Coronary artery (tissue), 2 donors: Measurements from ENCODE around the gene ZNF555.
"Not testable (repeated sequence)": the region's sequence is repeated elsewhere in the genome, so short reads cannot be mapped to it uniquely, and the experiment has no call there.

ENCODE experiments used
- DNase-seq: peaks from one replicate; pipeline ENCODE4 v3.0.0-alpha.2; 2017; ENCODE audit warnings: low spot score
- H3K27ac ChIP-seq, 2 donors: fragments of 200-600 bp; sonication (generic); one replicate each; pipeline ENCODE4 v1.5.1; 2016 to 2019
- H3K4me3 ChIP-seq: fragments of 200-600 bp; sonication (generic); 2 replicates; pipeline ENCODE4 v1.5.1; 2016; ENCODE audit warnings: mild to moderate bottlenecking, moderate library complexity
- CTCF ChIP-seq: fragments of 200-600 bp; sonication (generic); IDR thresholded peaks from one replicate; pipeline ENCODE4 v1.5.1; 2019; ENCODE audit warnings: antibody characterized with exemption

The ZNF555 gene

DNA sequence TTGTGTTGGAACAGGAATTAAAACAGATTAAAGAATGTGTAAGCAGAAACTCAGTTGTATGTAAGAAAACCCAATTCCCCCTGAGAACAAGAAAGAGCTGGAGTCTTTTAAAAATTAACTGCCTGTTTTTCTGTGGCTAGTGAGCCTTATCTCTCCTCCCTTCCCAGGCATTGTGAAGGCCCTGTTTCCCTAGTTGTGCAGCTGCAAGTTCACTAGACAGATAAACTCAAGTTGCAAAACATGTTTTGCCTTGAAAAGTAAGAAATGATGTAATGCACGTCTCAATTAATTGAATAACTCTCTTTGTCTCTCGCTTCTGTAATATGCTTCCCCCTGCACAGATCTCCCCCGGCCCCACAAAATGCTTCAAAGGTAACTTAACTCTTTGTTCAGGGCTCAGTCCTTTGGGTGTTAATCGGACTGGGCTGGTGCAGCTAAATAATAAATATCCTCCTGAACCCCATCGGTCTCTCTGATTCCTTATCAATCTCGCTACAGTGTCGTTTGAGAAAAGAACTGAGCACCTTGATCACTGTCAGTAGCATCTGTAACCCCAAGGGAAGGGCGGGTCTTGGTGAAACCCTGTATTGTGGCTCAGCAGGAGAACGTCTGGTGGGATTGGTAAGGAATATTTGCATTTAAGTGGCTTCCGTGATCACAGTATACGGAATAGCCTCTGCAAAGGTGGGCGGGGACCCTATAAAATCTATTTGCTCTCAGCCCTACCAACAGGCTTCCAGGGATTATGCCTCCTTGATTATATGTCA lies 24.2 kb downstream of the ZNF555 start:
- DNase-seq: no peak

GRCh38 chr19:2866495-2867024 lies 25.3 kb downstream of the ZNF555 start:
- DNase-seq: no peak
- no peak for TF ChIP-seq CTCF
- Histone ChIP-seq H3K4me3 (no peak overlapping the region), H3K27ac (no peak overlapping the region)

More for the DNA sequence above, 24.2 kb downstream of the ZNF555 start:
- Histone ChIP-seq H3K4me3 (no peak overlapping the region), H3K27ac (no peak overlapping the region)
- TF ChIP-seq CTCF: no peak

DNA sequence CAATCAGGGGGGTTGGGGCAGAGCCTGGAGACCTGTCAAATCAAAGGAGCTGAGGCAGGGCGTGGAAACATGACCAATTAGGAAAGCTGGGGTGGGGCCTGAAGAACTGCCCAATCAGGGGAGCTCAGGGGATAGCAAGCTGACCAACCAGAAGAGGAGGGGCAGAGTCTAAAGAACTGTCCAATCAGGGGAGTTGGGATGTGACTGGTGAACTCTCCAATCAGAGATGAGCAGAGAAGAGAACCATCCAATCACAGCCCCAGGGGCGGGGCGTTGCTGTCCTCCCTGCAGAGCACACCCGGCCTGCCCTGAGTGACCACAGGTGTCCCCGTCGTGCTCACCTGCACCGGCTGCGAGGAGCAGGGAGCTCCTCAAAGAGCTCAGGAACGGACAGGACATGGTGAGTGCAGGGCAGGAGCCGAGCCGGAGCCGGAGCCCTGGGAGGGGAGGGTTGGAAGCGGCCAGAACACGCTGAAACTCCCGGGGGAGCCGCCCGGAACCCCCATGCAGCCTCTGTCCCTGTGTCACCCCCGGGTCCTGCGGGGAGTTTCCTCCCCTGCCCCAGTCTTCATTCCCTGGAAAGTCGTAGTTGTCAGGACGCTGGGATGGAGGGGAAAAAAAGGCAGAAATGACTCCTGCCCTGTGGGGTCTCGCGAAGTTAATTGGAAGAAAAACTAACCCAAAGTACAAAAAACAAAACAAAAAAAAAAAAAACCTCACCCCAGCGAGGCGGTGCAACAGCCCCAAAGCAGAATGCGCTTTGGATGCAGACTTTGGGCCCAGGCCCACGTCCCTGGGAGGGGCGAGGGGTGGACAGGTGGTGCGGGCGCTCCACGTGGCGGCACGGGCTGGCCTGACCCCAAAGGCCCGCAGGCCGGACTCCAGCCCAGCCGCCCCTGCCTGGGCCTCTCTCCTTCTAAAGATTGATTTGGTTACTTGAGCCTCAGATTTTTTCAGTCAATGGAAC lies 26.0 kb downstream of the ZNF555 start, which contains the start of gene ZNF556:
Gene ZNF556 (plus strand): TSS at position 311 of the 967 bp plus-strand sequence. CDS start 87 bp downstream, at position 398.
- H3K27ac ChIP-seq: no peak within 1 kb of the TSS

DNA sequence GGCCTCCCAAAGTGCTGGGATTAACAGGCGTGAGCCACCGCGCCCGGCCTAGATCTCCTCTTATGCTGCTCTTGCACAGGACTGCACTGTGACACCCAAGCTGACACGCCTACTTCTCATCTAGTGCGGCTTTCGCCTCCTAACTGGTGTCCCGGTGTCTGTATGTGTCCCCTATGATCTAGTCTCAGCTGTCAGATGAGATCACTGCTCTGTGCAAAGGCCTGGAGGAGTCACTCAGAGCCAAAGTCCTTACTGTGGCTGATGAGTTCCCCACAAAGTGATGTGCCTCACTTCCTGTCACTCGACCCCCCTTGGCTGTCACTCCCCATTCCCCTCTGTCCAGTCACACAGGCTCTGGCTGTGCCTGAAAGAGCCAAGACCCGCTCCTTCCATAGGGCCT lies 28.3 kb downstream of the ZNF555 start:
- no peak for DNase-seq
- Histone ChIP-seq H3K27ac (no peak overlapping the region), H3K4me3 (no peak overlapping the region)
- TF ChIP-seq CTCF: no peak

More for the DNA sequence above, 26.0 kb downstream of the ZNF555 start, which contains the start of gene ZNF556:
- TF ChIP-seq CTCF: no peak
- H3K4me3 ChIP-seq: no peak within 1 kb of the TSS
- DNase-seq: no peak

- not testable (repeated sequence) for H3K4me3 ChIP-seq, H3K27ac ChIP-seq, DNase-seq
Measured at GRCh38 chr19:2872175-2872574, 30.9 kb downstream of the ZNF555 start.

DNA sequence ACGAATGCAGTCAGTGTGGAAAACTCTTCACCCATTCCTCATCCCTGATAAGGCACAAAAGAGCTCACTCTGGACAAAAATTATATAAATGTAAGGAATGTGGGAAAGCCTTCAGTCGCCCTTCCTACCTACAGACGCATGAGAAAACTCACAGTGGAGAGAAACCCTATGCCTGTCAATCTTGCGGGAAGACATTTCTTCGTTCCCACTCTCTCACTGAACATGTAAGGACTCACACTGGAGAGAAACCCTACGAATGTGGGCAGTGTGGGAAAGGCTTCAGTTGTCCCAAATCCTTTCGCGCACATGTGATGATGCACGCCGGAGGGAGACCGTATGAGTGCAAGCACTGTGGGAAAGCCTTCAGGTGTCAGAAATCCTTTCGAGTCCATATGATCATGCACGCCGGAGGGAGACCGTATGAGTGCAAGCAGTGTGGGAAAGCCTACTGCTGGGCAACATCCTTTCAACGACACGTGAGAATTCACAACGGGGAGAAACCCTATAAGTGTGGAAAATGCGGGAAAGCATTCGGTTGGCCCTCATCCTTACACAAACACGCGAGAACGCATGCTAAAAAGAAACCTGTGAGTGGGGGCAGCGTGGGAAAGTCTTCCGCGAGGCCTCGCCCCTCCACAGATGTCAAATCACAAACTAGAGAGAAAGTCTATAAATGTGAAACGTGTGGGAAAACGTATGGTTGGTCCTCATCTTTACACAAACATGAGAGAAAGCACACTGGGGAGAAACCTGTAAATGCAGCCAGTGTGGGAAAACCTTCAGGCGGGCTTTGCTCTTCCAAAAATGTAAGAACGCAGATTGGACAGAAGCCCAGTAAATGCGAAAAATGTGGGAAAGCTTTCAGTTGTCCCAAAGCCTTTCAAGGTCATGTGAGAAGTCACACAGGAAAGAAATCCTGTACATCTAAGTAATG lies 36.4 kb downstream of the ZNF555 start:
- H3K27ac ChIP-seq: no peak overlapping the region
- DNase-seq: no peak
- TF ChIP-seq CTCF: no peak
- no peak overlapping the region for H3K4me3 ChIP-seq
